AG09319 (cell line): ENCODE data around the gene ECHDC1.

Source experiments
- DNase-seq: peaks from one replicate; pipeline ENCODE4 v3.0.0-alpha.2; 2010; ENCODE audit warnings: low read depth; ENCODE audit errors: extremely low read depth
- CTCF ChIP-seq: IDR thresholded peaks from 2 replicates; pipeline ENCODE4 v1.5.1; 2011; ENCODE audit warnings: low read depth, mild to moderate bottlenecking, inconsistent platforms, low read length, moderate library complexity

ECHDC1 gene

GRCh38 chr6:127299522-127300240 is 43.7 kb downstream of the ECHDC1 start:
- no peak for TF ChIP-seq CTCF
- no peak for DNase-seq

GRCh38 chr6:127298475-127298874 is 44.9 kb downstream of the ECHDC1 start:
- no peak for DNase-seq
- no peak for TF ChIP-seq CTCF

- no peak for TF ChIP-seq CTCF
- DNase-seq, result no peak
These were observed 45.8 kb downstream of the ECHDC1 start for GRCh38 chr6:127297502-127298070.

- TF ChIP-seq CTCF, result no peak
- DNase-seq, result no peak
These were observed 51.9 kb downstream of the ECHDC1 start for GRCh38 chr6:127291495-127291894.

GRCh38 chr6:127290391-127291265 is 52.8 kb downstream of the ECHDC1 start:
- TF ChIP-seq CTCF, result no peak
- DNase-seq, result no peak

- no peak for TF ChIP-seq CTCF
- no peak for DNase-seq
These were observed 53.5 kb downstream of the ECHDC1 start for GRCh38 chr6:127289934-127290333.

GRCh38 chr6:127288705-127289104 is 54.7 kb downstream of the ECHDC1 start:
- TF ChIP-seq CTCF, result no peak
- DNase-seq, result no peak
